Neural cell (in vitro differentiated cells): Measurements from ENCODE around the gene IGSF1. TPM values are rescaled to one million over a fixed set of nuclear protein-coding genes. Genes with fewer than 3 reads are reported as not detected.

Source experiments
- H2AFZ ChIP-seq: fragments of 200-600, 300-800 bp; sonication (generic), shearing (Covaris generic); 2 replicates; pipeline ENCODE4 v1.6.0; 2014; ENCODE audit warnings: low read depth, mild to moderate bottlenecking, antibody characterized with exemption, low read length, moderate library complexity
- H3F3A ChIP-seq: fragments of 200-600 bp; shearing (Covaris generic); 2 replicates; pipeline ENCODE4 v1.6.1; 2016; ENCODE audit warnings: mild to moderate bottlenecking, moderate library complexity, mixed read lengths, antibody characterized with exemption, low read length; ENCODE audit not compliant: insufficient read depth, poor library complexity, severe bottlenecking
- H3K27ac ChIP-seq: fragments of 200-600, 300-800 bp; sonication (generic), shearing (Covaris generic); 2 replicates; pipeline ENCODE4 v1.5.1; 2014; ENCODE audit warnings: mild to moderate bottlenecking, low read length, moderate library complexity
- H3K27me3 ChIP-seq: fragments of 300-800, 200-600 bp; sonication (generic), shearing (Covaris generic); 2 replicates; pipeline ENCODE4 v1.6.0; 2014; ENCODE audit warnings: mild to moderate bottlenecking, low read depth, low read length, moderate library complexity; ENCODE audit not compliant: insufficient read depth
- H3K36me3 ChIP-seq: fragments of 300-800, 200-600 bp; sonication (generic), shearing (Covaris generic); 2 replicates; pipeline ENCODE4 v1.5.1; 2014; ENCODE audit warnings: mild to moderate bottlenecking, antibody characterized with exemption, low read length, moderate library complexity; ENCODE audit not compliant: insufficient read depth
- H3K4me2 ChIP-seq: fragments of 300-800, 200-600 bp; sonication (generic), shearing (Covaris generic); 2 replicates; pipeline ENCODE4 v1.6.0; 2014; ENCODE audit warnings: mild to moderate bottlenecking, low read length
- H3K4me3 ChIP-seq: fragments of 300-800, 200-600 bp; sonication (generic), shearing (Covaris generic); 2 replicates; pipeline ENCODE4 v1.5.1; 2014; ENCODE audit warnings: mild to moderate bottlenecking, low read length, moderate library complexity
- H3K79me2 ChIP-seq: fragments of 200-600 bp; shearing (Covaris generic); replicated peaks from 2 replicates; pipeline ENCODE4 v1.6.0; 2014; ENCODE audit warnings: mild to moderate bottlenecking, low read length, moderate library complexity; ENCODE audit not compliant: insufficient read depth
- H3K9ac ChIP-seq: fragments of 300-800, 200-600 bp; sonication (generic), shearing (Covaris generic); 2 replicates; pipeline ENCODE4 v1.6.1; 2016; ENCODE audit warnings: mild to moderate bottlenecking, low read length, mixed read lengths
- H3K9me2 ChIP-seq: fragments of 200-600 bp; shearing (Covaris generic); 2 replicates; pipeline ENCODE4 v1.6.1; 2016; ENCODE audit warnings: mild to moderate bottlenecking, low read length, mixed read lengths; ENCODE audit not compliant: insufficient read depth
- H3K9me3 ChIP-seq: fragments of 200-600, 300-800 bp; sonication (generic), shearing (Covaris generic); 2 replicates; pipeline ENCODE4 v1.6.1; 2016; ENCODE audit warnings: mild to moderate bottlenecking, mixed run types, low read length, moderate library complexity, mixed read lengths
- H4K20me1 ChIP-seq: fragments of 200-600 bp; shearing (Covaris generic); 2 replicates; pipeline ENCODE4 v1.6.1; 2016; ENCODE audit warnings: mild to moderate bottlenecking, mixed run types; ENCODE audit not compliant: insufficient read depth
- EP300 ChIP-seq: fragments of 450-650 bp; conservative IDR thresholded peaks from 2 replicates; pipeline ENCODE4 v1.6.1; 2014; ENCODE audit warnings: antibody characterized with exemption, mild to moderate bottlenecking, moderate library complexity; ENCODE audit not compliant: poor library complexity, severe bottlenecking
- EZH2 ChIP-seq: fragments of 200-600, 300-800 bp; shearing (Covaris generic), sonication (generic); IDR thresholded peaks from 2 replicates; pipeline ENCODE4 v1.6.1; 2014; ENCODE audit warnings: antibody characterized with exemption, low read length, borderline replicate concordance, mild to moderate bottlenecking; ENCODE audit not compliant: insufficient read depth, poor library complexity, severe bottlenecking
- MXI1 ChIP-seq: fragments of 450-650 bp; conservative IDR thresholded peaks from 2 replicates; pipeline ENCODE4 v1.6.1; 2014; ENCODE audit warnings: antibody characterized with exemption, mild to moderate bottlenecking; ENCODE audit not compliant: poor library complexity, severe bottlenecking
- POLR2AphosphoS5 ChIP-seq: IDR thresholded peaks from 2 replicates; pipeline ENCODE4 v1.6.1; 2012
- RAD21 ChIP-seq: fragments of 450-650 bp; conservative IDR thresholded peaks from 2 replicates; pipeline ENCODE4 v1.6.1; 2014; ENCODE audit warnings: antibody characterized with exemption, mild to moderate bottlenecking, moderate library complexity
- SMC3 ChIP-seq: fragments of 450-650 bp; conservative IDR thresholded peaks from 2 replicates; pipeline ENCODE4 v1.6.1; 2014; ENCODE audit warnings: antibody characterized with exemption, mild to moderate bottlenecking, moderate library complexity; ENCODE audit not compliant: poor library complexity
- TAF1 ChIP-seq: IDR thresholded peaks from 2 replicates; pipeline ENCODE4 v1.6.1; 2012; ENCODE audit warnings: low read depth
- polyA plus RNA-seq: library from polyadenylated mRNA; depleted of rRNA; stranded (reverse); fragments of >200 nt; gene quantifications from 2 replicates; pipeline ENCODE4 v1.2.3, GENCODE V29; 2014
- TF ChIP-seq, protein P1 (sequence below): fragments of 450-650 bp; IDR thresholded peaks from 2 replicates; pipeline ENCODE4 v1.5.1; 2014; ENCODE audit warnings: antibody characterized with exemption, mild to moderate bottlenecking, moderate library complexity; ENCODE audit not compliant: poor library complexity, severe bottlenecking
- TF ChIP-seq, protein P2 (sequence below): IDR thresholded peaks from 2 replicates; pipeline ENCODE4 v1.6.1; 2012; ENCODE audit warnings: borderline replicate concordance

IGSF1 gene
- polyA plus RNA-seq, 1 donor from 2014 or later = 2.6 TPM

DNA sequence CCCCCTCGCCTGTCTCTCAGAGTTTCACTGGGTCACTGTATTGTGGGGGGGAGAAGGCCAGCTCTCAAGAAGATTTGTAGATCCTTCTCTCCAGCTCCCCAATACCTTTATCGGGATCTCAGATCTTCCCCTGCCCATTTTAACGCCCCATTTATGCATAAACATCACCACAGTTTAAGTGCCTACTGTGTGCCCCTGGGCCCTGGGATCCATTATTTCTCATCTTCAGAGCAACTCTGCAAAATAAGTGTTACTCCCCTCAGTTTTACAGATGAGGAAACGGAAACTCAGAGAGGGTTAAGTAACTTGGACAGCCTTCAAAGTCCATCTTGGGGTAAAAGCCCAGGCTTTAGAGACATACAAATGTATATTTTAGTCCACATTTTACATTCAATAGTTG lies 421 bp upstream of the IGSF1 start:
- Histone ChIP-seq H3K4me3 (no peak overlapping the region), H3K27ac (no peak overlapping the region), H3K4me2 (no peak overlapping the region), H3K9ac (no peak overlapping the region), H3K9me3 (no peaks in the 10 kb centered on the region), H3K27me3 (no peaks in the 10 kb centered on the region), H3K79me2 (no peaks in the 10 kb centered on the region), H4K20me1 (no peaks in the 10 kb centered on the region), H2AFZ (no peak overlapping the region), H3K36me3 (no peaks in the 10 kb centered on the region), H3F3A (no peaks in the 10 kb centered on the region), H3K9me2 (no peaks in the 10 kb centered on the region)
- TF ChIP-seq SMC3 = no peak
- no peak for TF ChIP-seq EZH2
- no peak for TF ChIP-seq RAD21
- TF ChIP-seq EP300 = no peak
- TF ChIP-seq, protein P1, sequence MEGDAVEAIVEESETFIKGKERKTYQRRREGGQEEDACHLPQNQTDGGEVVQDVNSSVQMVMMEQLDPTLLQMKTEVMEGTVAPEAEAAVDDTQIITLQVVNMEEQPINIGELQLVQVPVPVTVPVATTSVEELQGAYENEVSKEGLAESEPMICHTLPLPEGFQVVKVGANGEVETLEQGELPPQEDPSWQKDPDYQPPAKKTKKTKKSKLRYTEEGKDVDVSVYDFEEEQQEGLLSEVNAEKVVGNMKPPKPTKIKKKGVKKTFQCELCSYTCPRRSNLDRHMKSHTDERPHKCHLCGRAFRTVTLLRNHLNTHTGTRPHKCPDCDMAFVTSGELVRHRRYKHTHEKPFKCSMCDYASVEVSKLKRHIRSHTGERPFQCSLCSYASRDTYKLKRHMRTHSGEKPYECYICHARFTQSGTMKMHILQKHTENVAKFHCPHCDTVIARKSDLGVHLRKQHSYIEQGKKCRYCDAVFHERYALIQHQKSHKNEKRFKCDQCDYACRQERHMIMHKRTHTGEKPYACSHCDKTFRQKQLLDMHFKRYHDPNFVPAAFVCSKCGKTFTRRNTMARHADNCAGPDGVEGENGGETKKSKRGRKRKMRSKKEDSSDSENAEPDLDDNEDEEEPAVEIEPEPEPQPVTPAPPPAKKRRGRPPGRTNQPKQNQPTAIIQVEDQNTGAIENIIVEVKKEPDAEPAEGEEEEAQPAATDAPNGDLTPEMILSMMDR = no peak
- no peak for TF ChIP-seq TAF1
- TF ChIP-seq, protein P2, sequence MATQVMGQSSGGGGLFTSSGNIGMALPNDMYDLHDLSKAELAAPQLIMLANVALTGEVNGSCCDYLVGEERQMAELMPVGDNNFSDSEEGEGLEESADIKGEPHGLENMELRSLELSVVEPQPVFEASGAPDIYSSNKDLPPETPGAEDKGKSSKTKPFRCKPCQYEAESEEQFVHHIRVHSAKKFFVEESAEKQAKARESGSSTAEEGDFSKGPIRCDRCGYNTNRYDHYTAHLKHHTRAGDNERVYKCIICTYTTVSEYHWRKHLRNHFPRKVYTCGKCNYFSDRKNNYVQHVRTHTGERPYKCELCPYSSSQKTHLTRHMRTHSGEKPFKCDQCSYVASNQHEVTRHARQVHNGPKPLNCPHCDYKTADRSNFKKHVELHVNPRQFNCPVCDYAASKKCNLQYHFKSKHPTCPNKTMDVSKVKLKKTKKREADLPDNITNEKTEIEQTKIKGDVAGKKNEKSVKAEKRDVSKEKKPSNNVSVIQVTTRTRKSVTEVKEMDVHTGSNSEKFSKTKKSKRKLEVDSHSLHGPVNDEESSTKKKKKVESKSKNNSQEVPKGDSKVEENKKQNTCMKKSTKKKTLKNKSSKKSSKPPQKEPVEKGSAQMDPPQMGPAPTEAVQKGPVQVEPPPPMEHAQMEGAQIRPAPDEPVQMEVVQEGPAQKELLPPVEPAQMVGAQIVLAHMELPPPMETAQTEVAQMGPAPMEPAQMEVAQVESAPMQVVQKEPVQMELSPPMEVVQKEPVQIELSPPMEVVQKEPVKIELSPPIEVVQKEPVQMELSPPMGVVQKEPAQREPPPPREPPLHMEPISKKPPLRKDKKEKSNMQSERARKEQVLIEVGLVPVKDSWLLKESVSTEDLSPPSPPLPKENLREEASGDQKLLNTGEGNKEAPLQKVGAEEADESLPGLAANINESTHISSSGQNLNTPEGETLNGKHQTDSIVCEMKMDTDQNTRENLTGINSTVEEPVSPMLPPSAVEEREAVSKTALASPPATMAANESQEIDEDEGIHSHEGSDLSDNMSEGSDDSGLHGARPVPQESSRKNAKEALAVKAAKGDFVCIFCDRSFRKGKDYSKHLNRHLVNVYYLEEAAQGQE = no peak
- TF ChIP-seq POLR2AphosphoS5 = no peak
- no peak for TF ChIP-seq MXI1

DNA sequence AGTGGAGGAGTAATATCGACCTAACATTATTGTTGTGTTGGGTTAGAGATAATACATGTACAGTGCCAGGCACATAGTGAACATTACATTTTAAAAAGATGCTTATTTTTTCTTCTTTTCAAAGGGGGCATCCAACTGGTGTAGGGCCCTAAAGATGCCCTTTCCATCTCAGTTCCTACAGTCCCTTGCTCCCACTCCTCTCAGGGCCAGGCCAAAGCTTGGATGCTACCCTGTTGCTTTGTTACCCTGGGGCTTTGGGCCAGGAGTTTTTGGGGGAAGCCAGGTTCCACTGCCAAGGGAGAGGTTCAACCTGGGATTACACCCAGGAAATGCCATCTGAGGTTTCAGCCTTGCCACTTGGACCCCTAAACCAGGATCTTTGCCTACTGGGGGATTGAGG lies 918 bp downstream of the IGSF1 start:
- no peaks in the 10 kb centered on the region for H3K9me2 ChIP-seq
- H3K36me3 ChIP-seq = no peaks in the 10 kb centered on the region
- TF ChIP-seq MXI1 (no peak), RAD21 (no peak), EZH2 (no peak)
- H2AFZ ChIP-seq = no peak overlapping the region
- H3K79me2 ChIP-seq = no peaks in the 10 kb centered on the region
- H4K20me1 ChIP-seq = no peaks in the 10 kb centered on the region
- H3K4me2 ChIP-seq = no peak overlapping the region
- no peak overlapping the region for H3K9ac ChIP-seq
- H3K27ac ChIP-seq = no peak overlapping the region
- no peaks in the 10 kb centered on the region for H3K27me3 ChIP-seq
- H3K4me3 ChIP-seq = no peak overlapping the region
- no peaks in the 10 kb centered on the region for H3K9me3 ChIP-seq
- no peaks in the 10 kb centered on the region for H3F3A ChIP-seq
